ENCODE results near the gene GTPBP6.

GTPBP6 gene

DNA sequence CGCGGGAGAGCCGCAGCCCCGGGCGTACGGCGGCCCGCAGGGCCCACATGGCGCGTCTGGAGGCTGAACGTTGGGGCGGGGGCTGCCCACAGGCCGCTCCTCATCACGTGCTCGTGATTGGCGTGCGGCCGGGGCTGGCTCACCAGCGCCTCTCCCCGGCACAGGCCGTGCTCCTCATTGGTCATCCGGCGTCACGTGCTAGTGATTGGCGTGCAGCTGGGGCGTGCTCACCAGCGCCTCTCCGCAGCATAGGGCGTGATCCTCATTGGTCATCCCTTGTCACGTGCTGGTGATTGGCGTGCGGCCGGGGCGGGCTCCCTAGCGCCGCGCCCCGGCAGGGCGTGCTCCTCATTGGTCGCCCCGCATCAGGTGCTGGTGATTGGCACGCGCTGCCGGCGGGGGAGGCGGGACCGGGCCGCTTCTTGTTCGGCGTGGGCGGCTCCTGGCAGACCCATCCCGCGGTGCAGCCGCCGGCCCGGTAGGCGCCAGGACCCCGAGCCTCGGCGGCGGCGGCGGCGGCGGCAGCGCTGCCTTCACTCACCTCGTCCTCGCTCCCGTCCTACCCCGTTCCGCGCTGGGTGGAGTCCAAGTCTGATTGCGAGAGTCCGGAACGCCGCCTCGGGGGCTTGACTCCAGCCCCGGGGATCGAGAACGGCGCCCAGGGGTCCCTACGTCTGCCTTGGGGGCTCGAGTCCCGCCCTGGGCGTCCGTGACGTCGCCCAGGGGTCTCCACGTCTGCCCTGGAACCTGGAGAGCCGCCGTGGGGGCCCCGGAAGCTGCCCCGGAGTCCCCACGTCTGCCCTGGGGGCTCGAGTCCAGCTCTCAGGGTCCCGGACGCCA is at the start of gene GTPBP6:
Gene GTPBP6 (minus strand): TSS at position 58 of the 840 bp plus-strand sequence. CDS start 9 bp downstream, at position 49.
- DNase-seq, result no peak

DNA sequence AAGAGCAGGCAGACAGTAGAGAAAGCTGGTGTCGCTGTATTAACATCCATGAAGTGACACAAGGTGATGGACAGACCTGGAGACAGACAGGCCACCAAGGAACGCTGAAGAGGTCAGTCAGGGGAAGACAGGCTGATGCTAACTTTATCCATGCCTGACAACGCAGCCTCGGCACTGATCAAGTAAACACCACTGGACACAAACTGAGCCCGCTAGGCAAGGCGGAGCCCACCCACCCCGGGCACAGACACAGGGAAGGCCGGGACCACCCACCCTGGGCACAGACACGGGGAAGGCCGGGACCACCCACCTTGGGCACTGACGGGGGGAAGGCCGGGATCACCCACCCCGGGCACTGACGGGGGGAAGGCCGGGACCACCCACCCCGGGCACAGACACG is 49.3 kb upstream of the GTPBP6 start:
- DNase-seq, result no peak

GRCh38 chrX:367349-367748 is 48.8 kb upstream of the GTPBP6 start:
- no peak for DNase-seq

GRCh38 chrX:363621-364375 is 45.2 kb upstream of the GTPBP6 start:
- DNase-seq, result no peak

DNA sequence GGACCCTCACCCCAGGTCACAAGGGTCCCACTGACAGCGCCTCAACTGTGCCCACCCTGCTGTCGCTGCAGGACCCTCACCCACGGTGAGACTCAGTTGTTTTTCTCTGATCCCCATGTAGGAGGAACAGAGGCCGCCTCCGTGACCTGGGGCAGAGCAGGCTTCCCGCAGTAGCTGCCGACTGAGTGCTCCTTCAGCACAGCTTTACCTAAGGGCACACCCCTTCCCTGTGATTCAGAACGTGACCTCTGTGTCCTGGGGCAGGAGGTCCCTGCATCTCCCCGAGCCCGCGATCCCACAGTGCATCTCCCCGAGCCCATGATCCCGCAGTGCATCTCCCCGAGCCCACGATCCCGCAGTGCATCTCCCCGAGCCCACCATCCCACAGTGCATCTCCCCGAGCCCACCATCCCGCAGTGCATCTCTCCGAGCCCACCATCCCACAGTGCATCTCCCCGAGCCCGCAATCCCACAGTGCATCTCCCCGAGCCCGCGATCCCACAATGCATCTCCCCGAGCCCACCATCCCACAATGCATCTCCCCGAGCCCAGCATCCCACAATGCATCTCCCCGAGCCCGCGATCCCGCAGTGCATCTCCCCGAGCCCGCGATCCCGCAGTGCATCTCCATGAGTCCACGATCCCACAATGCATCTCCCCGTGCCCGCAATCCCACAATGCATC is 44.5 kb upstream of the GTPBP6 start:
- DNase-seq, result no peak

DNA sequence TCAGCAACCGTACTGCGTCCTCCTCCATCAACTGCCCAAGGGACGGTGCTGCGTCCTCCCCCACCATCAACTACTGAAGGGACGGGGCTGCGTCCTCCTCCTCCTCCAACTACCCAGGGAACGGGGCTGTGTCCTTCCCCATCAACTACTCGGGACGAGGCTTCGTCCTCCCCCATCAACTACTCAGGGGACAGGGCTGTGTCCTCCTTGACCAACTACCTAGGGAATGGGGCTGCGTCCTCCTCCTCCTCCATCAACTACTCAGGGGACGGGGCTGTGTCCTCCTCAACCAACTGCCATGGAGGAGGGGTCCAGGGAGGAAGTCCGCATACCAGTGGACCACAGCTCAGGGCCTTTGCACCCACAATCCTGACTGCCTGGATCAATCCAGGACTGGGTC is 43.8 kb upstream of the GTPBP6 start:
- no peak for DNase-seq

GRCh38 chrX:361231-362145 is 42.9 kb upstream of the GTPBP6 start:
- no peak for DNase-seq

- DNase-seq, result no peak
Measured at GRCh38 chrX:360496-361150, 42.0 kb upstream of the GTPBP6 start.

DNA sequence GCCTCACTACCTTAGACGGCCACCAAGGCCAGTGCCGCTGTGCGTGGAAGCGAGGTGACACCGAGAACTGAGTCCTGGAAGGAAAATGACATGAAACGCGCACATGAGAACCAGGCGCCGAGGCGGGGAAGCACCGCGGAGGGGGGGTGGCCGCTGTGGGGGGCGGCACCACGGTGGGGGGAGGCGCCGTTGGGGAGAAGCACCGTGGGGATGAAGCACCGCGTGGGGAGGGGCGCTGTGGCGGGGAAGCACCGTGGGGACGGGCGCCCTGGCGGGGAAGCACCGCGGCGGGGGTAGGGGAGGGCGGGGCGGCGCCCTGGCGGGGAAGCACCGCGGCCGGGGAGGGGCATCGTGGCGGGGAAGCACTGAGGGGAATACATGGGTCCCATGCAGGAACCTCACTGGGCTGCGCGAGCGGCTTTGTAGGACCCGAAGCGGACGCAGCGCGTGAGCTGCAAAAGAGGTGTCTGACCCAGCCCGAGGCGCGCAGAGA is 40.1 kb upstream of the GTPBP6 start:
- DNase-seq, result no peak

- DNase-seq, result no peak
Measured at GRCh38 chrX:357693-358471, 39.3 kb upstream of the GTPBP6 start.

DNA sequence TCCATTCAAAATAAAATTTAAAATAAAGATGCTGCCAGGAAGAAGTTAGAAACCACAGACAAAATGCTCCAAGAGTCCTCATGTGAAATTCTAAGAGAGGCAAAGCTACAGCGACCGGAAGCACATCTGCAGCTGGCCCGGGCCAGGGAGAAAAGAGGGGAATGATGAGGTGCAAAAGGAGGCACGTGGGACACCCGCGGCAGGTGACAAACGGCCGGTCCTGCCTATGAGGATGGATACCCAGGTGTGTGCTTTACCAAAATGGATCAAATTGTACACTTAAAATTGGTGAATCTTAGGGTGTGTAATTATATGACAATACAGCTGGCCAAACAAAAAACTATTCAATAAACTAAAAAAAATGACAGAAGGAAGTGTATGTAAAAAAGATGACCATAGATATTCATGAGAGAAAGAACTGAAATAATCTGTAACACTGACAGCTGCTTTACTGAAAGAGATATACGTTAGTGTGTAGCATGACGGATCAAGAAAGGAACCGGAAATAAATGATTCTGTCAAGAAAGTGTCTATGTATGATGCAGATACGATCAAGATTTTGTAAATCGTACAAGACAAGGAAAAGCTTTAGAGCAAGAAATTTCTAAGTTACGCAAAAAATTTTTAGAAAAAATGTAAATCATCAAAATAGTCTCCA is 38.6 kb upstream of the GTPBP6 start:
- DNase-seq, result no peak

GRCh38 chrX:356385-357034 is 37.9 kb upstream of the GTPBP6 start:
- DNase-seq, result no peak

- DNase-seq, result no peak
Measured at GRCh38 chrX:355329-356050, 36.9 kb upstream of the GTPBP6 start.

DNA sequence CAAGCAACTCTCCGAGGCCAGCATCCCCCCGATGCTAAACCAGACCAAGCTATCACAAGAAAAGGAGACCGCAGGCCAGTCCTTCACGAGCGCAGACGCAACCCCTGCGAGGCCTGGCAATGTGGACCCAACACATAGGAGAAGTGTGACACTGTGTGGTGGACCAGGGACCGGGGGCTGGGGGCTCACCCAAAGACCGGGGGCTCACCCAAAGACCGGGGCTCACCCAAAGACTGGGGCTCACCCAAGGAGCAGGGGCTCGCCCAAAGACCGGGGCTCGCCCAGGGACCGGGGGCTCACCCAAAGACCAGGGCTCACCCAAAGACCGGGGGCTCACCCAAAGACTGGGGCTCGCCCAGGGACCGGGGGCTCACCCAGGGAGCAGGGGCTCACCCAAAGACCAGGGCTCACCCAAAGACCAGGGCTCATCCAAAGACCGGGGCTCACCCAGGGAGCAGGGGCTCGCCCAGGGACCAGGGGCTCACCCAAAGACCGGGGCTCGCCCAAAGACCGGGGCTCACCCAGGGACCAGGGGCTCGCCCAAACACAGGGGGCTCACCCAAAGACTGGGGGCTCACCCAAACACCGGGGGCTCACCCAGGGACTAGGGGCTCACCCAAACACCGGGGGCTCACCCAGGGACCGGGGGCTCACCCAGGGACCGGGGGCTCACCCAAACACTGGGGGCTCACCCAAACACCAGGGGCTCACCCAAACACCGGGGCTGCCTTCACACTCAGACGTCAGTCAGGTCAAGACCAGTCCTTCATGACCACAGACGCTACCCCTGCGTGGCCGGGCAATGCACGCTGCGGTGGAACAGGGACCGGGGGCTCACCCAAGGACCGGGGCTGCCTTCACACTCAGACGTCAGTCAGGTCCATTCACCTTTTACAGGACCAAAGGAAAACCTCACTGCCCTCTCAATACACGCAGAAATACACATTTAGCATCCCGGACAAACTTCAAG is 35.3 kb upstream of the GTPBP6 start:
- no peak for DNase-seq

DNA sequence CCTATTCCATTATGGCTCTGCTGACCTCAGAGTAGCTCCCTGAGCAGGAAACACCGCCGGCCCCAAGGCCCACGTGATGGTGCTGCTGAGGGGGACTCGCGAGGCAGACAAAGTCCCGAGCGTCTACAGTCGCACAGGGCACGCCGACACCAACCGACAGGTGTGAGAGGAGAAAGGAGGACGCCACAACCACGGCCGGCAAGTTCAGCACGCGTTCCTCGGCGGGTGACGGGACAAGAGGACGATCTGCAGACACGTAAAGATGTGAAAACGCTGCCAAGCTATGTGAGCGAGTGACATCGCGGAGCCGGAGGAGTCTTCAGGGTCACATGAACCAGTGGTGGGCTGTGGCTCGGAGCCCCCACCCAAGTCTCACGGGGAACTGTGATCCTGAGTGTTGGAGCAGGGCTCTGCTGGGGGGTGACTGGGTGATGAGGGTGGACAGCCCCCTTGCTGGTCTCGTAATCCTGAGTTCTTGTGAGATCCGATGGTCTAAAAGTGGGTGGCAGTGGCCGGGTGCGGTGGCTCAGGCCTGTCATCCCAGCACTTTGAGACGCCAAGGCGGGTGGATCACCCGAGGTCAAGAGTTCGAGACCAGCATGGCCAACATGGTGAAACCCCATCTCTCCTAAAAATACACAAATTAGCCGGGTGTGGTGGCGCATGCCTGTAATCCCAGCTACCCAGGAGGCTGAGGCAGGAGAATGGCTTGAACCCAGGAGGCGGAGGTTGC is 34.2 kb upstream of the GTPBP6 start:
- DNase-seq, result no peak

DNA sequence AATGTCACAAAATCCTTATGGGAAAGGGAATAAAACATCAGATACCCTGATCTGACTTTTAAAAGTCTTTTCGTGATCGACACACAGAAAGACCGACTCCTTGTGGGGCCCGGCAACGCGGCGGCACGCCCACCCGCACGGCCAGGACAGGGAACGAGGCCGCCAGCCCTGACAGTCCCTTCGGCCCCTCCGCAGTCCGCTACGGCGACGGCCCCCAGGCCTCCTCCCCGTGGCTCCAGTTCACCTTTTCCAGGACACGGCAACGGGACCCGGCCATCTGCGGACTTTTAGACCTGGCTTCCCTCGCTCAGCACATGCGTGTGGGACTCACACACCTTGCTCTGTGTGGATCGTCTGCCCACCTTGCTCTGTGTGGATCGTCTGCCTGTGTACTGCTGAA is 33.6 kb upstream of the GTPBP6 start:
- no peak for DNase-seq

DNA sequence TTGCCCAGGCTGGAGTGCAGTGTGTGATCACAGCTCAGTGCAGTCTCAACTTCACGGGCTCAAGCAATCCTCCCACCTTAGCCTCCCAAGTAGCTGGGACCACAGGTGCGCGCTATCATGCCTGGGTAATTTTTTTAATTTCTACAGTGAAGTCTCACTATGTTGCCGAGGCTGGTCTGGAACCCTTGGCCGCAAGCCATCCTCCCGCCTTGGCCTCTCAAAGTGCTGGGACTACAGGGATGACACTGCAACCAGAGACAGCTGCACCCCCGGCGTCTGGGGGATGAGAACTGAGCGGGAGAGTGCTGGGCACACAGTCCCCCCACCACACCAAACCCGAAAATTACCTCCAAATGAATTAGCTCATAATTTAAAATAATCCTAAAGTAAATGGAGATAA is 33.1 kb upstream of the GTPBP6 start:
- DNase-seq, result no peak
